Hepatocyte (in vitro differentiated cells): Measurements from ENCODE around the gene PARVG. TPM values are rescaled to one million over a fixed set of nuclear protein-coding genes. Genes with fewer than 3 reads are reported as not detected.

Experiments
- DNase-seq: peaks from one replicate; pipeline ENCODE4 v3.0.0-alpha.2; 2016; ENCODE audit warnings: low spot score
- H2AFZ ChIP-seq: fragments of 200-600 bp; sonication (generic); 2 replicates; pipeline ENCODE4 v1.6.0; 2016; ENCODE audit warnings: antibody characterized with exemption, mild to moderate bottlenecking
- H3K27ac ChIP-seq: fragments of 200-600 bp; sonication (generic); 2 replicates; pipeline ENCODE4 v1.5.1; 2016; ENCODE audit warnings: mild to moderate bottlenecking
- H3K27me3 ChIP-seq: fragments of 200-600 bp; sonication (generic); 2 replicates; pipeline ENCODE4 v1.6.1; 2016
- H3K36me3 ChIP-seq: fragments of 200-600 bp; sonication (generic); replicated peaks from 2 replicates; pipeline ENCODE4 v1.5.1; 2016; ENCODE audit warnings: low read depth; ENCODE audit not compliant: insufficient read depth
- H3K4me1 ChIP-seq: fragments of 200-600 bp; sonication (generic); 2 replicates; pipeline ENCODE4 v1.5.1; 2016; ENCODE audit warnings: mild to moderate bottlenecking, moderate library complexity; ENCODE audit not compliant: insufficient read depth
- H3K4me2 ChIP-seq: fragments of 200-600 bp; sonication (generic); 2 replicates; pipeline ENCODE4 v1.6.0; 2016
- H3K4me3 ChIP-seq: fragments of 200-600 bp; sonication (generic); 2 replicates; pipeline ENCODE4 v1.5.1; 2016; ENCODE audit warnings: mild to moderate bottlenecking
- H3K79me2 ChIP-seq: fragments of 200-600 bp; sonication (generic); 2 replicates; pipeline ENCODE4 v1.6.0; 2017; ENCODE audit warnings: mild to moderate bottlenecking
- H3K9me2 ChIP-seq: fragments of 200-600 bp; sonication (generic); replicated peaks from 2 replicates; pipeline ENCODE4 v1.6.0; 2017; ENCODE audit warnings: mild to moderate bottlenecking; ENCODE audit not compliant: insufficient read depth
- H3K9me3 ChIP-seq: fragments of 200-600 bp; sonication (generic); 2 replicates; pipeline ENCODE4 v1.5.1; 2016; ENCODE audit warnings: low read depth, mild to moderate bottlenecking
- H4K20me1 ChIP-seq: fragments of 200-600 bp; sonication (generic); 2 replicates; pipeline ENCODE4 v1.6.0; 2016; ENCODE audit warnings: mild to moderate bottlenecking; ENCODE audit not compliant: insufficient read depth, poor library complexity, severe bottlenecking
- EZH2 ChIP-seq: fragments of 200-600 bp; sonication (generic); IDR thresholded peaks from 2 replicates; pipeline ENCODE4 v1.6.1; 2016; ENCODE audit warnings: antibody characterized with exemption, mild to moderate bottlenecking, borderline replicate concordance
- EZH2phosphoT487 ChIP-seq: fragments of 200-600 bp; sonication (generic); IDR thresholded peaks from one replicate; pipeline ENCODE4 v1.6.1; 2018; ENCODE audit warnings: antibody characterized with exemption, mild to moderate bottlenecking, low read depth, moderate library complexity; ENCODE audit not compliant: unreplicated experiment, severe bottlenecking
- WGBS: methylation state at CpG from one replicate; pipeline ENCODE4 v1.1.6; 2016; ENCODE audit warnings: low lambda C conversion rate; ENCODE audit errors: missing lambda C conversion rate; 5-methylcytosine and 5-hydroxymethylcytosine counted together
- polyA plus RNA-seq: library from polyadenylated mRNA; unstranded; fragments of >200 nt; fragmentation: Nextera tagmentation; extraction: Ambion mirVana; gene quantifications from 2 replicates; pipeline ENCODE4 v1.2.1, GENCODE V29; 2016
- total RNA-seq: library from RNA; depleted of rRNA; stranded (reverse); fragments of >200 nt; gene quantifications from 2 replicates; pipeline ENCODE4 v1.2.3, GENCODE V29; 2014
- TF ChIP-seq, protein P1 (sequence below): fragments of 200-600 bp; sonication (generic); IDR thresholded peaks from 2 replicates; pipeline ENCODE4 v1.5.1; 2016; ENCODE audit warnings: antibody characterized with exemption, mild to moderate bottlenecking; ENCODE audit not compliant: poor library complexity

PARVG gene
- total and polyA plus RNA-seq, 2 experiments from 2014 or later = 0.77 to 1.00 TPM

DNA sequence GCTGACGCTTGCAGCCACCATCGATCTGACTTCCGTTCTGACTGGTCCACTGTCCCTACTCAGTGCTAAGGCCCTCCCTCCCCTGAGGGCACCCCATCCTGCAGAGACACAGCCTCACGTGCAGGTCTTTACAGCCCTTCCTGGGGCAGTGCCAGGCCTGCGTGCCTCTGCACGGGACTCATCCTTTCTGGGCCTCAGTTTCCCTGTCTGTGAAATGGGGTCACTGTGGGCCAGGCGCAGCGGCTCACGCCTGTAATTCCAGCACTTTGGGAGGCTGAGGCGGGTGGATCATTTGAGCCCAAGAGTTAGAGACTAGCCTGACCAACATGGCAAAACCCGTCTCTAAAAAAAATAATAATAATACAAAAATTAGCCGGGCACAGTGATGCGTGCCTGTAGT lies 17.8 kb upstream of the PARVG start:
- no peak for DNase-seq
- H2AFZ ChIP-seq = no peak overlapping the region
- H3K36me3 ChIP-seq = no peaks in the 10 kb centered on the region
- TF ChIP-seq EZH2phosphoT487 = no peak
- TF ChIP-seq, protein P1, sequence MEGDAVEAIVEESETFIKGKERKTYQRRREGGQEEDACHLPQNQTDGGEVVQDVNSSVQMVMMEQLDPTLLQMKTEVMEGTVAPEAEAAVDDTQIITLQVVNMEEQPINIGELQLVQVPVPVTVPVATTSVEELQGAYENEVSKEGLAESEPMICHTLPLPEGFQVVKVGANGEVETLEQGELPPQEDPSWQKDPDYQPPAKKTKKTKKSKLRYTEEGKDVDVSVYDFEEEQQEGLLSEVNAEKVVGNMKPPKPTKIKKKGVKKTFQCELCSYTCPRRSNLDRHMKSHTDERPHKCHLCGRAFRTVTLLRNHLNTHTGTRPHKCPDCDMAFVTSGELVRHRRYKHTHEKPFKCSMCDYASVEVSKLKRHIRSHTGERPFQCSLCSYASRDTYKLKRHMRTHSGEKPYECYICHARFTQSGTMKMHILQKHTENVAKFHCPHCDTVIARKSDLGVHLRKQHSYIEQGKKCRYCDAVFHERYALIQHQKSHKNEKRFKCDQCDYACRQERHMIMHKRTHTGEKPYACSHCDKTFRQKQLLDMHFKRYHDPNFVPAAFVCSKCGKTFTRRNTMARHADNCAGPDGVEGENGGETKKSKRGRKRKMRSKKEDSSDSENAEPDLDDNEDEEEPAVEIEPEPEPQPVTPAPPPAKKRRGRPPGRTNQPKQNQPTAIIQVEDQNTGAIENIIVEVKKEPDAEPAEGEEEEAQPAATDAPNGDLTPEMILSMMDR = no peak
- TF ChIP-seq EZH2 = no peak
- H4K20me1 ChIP-seq = no peaks in the 10 kb centered on the region
- H3K9me2 ChIP-seq = no peaks in the 10 kb centered on the region
- no peak overlapping the region for H3K4me3 ChIP-seq
- H3K4me2 ChIP-seq = no peak overlapping the region
- no peaks in the 10 kb centered on the region for H3K4me1 ChIP-seq
- H3K27ac ChIP-seq = no peak overlapping the region
- H3K79me2 ChIP-seq = no peaks in the 10 kb centered on the region
- WGBS = 97% methylated on average over 12 of the region's 13 CpGs
- no peaks in the 10 kb centered on the region for H3K27me3 ChIP-seq
- no peaks in the 10 kb centered on the region for H3K9me3 ChIP-seq

- H3K79me2 ChIP-seq = no peaks in the 10 kb centered on the region
- no peaks in the 10 kb centered on the region for H3K27me3 ChIP-seq
- no peaks in the 10 kb centered on the region for H3K9me3 ChIP-seq
- H3K4me2 ChIP-seq = no peak overlapping the region
- H3K4me1 ChIP-seq = no peaks in the 10 kb centered on the region
- no peak for TF ChIP-seq EZH2phosphoT487
- TF ChIP-seq, protein P1 = no peak
- TF ChIP-seq EZH2 = no peak
- no peaks in the 10 kb centered on the region for H4K20me1 ChIP-seq
- H3K4me3 ChIP-seq = no peak overlapping the region
- H3K36me3 ChIP-seq = no peaks in the 10 kb centered on the region
- no peaks in the 10 kb centered on the region for H3K9me2 ChIP-seq
- no peak for DNase-seq
- H2AFZ ChIP-seq = no peak overlapping the region
- H3K27ac ChIP-seq = no peak overlapping the region
- WGBS = 93% methylated on average over 18 of the region's 18 CpGs
Observed at GRCh38 chr22:44163536-44163935, 17.2 kb upstream of the PARVG start.

DNA sequence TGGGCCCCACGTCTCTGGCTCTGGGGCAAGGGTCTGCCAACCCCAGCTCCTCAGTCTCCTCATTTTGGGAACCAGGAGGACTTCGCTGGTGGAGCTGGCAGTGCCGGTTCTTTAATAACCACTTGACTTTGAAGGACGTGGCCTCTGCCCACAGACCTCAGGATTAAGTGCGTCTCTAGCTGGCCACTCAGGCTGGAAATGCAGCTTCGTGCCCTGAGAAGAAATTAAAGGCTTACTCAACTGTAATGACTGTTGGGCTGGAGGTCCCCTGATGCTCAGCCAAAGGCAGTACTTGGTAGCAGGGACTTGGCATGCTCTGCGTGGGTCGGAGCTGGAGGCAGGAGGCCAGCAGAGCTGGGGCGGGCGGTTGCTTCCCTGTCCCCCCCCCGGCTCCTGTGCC lies 16.7 kb upstream of the PARVG start:
- TF ChIP-seq EZH2 (no peak), EZH2phosphoT487 (no peak)
- TF ChIP-seq, protein P1 = no peak
- Histone ChIP-seq H3K9me2 (no peaks in the 10 kb centered on the region), H3K9me3 (no peaks in the 10 kb centered on the region), H3K27me3 (no peaks in the 10 kb centered on the region), H2AFZ (no peak overlapping the region), H3K27ac (no peak overlapping the region), H3K4me3 (no peak overlapping the region), H3K36me3 (no peaks in the 10 kb centered on the region), H4K20me1 (no peaks in the 10 kb centered on the region), H3K79me2 (no peaks in the 10 kb centered on the region), H3K4me2 (no peak overlapping the region), H3K4me1 (no peaks in the 10 kb centered on the region)
- DNase-seq = no peak
- 83% methylated on average over 10 of the region's 11 CpGs for WGBS

GRCh38 chr22:44165286-44165874 lies 15.3 kb upstream of the PARVG start:
- H3K9me3 ChIP-seq = no peaks in the 10 kb centered on the region
- no peak overlapping the region for H3K4me3 ChIP-seq
- no peaks in the 10 kb centered on the region for H3K36me3 ChIP-seq
- DNase-seq = no peak
- H3K79me2 ChIP-seq = no peaks in the 10 kb centered on the region
- no peaks in the 10 kb centered on the region for H3K27me3 ChIP-seq
- no peak for TF ChIP-seq EZH2phosphoT487
- TF ChIP-seq, protein P1 = no peak
- TF ChIP-seq EZH2 = no peak
- H3K27ac ChIP-seq = no peak overlapping the region
- H4K20me1 ChIP-seq = no peaks in the 10 kb centered on the region
- H3K9me2 ChIP-seq = no peaks in the 10 kb centered on the region
- H3K4me2 ChIP-seq = no peak overlapping the region
- no peak overlapping the region for H2AFZ ChIP-seq
- no peaks in the 10 kb centered on the region for H3K4me1 ChIP-seq
- WGBS = 93% methylated on average over 15 of the region's 15 CpGs
